GM19395 (cell line): ENCODE results near the gene ST3GAL5.

Source experiments
- ATAC-seq: cut with Tn5 transposase; IDR thresholded peaks from one replicate; pipeline ENCODE4 v1.9.1; 2021; ENCODE audit warnings: mild to moderate bottlenecking, moderate library complexity; ENCODE audit not compliant: unreplicated experiment

Gene ST3GAL5

DNA sequence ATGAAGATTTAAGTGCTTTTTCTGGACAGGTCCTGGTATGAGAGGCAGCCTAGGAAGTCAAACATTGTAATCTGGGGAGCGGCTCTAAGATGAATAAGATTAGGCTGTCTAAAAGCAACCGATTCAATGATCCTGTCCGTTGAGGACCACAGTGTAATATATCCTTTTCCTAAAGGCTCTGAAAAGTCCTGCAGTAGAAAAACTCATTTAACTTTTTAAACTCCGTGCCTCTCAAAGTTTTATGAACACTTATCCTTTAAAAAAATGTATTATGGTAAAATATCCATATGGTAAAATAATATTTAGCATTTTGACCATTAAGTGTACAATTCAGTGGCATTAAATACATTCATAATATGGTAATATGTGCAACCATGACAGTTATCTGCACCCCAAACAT is 95.2 kb downstream of the ST3GAL5 start:
- no peak for ATAC-seq

DNA sequence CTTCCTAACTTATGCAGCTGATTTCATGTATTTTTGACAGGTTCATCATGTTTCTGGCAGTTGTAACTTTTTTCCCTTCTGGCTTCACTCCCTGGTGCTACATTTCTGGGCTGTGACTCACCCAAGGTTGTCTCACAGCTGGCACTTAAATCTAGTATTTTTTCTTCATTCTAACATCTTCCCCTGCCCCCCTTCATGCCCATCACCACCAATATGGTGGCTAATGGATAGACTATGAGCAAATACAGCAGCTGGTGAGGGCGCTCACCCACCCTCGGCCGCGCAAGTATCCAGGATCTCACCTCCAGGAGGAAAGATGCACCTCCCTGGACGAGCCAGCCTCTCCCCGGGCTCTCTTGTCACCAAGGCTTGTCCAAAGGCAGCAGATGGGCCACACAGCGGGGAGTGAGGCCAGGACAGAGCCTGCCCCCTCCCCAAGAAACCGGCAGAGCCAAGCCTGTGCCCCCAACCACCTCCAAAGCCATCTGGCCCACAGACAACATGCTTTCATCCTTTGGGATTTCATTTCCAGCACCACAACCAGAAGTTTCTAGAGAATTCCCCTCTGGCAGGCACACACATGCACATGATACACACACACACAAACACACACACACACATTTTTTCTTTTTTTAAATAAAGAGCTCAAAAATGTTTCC is 95.9 kb downstream of the ST3GAL5 start:
- no peak for ATAC-seq

DNA sequence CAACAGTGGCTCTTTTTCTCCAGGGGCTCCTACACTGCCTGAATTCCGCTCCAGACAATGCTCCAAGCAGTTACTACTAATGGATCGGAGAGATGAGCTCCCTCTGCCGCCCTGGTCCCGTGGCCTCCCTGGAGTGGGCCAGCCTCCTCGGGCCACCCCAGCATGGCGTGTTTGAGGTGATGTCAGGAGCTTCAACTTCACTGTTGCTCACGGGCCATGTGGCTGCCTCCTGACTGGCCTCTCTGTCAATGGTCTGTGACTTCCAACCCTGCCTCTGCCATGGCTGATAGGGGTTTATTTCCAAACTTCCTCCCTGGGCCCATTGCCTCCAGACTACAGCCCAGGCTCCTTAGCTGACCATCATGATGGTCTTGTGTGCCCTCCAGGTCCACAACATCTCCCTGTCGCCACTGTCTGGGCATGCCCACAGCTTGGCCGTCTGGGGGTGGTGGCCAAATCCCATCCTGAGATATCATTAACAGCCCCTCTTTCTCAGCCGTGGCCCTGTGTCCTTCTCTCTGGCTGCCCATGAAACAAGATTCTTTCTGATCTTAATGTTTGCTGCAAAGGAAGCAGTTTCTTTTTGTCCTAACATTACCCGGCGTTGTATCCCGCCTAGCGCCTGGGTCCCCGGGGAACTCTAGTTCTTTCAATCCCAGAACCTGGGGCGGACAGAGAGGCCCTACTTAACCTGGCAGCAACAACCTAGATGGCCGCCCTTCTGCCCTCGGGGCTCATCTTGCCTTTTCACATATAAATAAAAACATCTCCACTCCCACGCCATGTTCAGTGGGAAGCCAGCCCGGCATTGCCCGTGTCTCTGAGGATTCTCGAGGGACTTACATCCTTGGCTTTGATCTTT is 96.9 kb downstream of the ST3GAL5 start:
- no peak for ATAC-seq

DNA sequence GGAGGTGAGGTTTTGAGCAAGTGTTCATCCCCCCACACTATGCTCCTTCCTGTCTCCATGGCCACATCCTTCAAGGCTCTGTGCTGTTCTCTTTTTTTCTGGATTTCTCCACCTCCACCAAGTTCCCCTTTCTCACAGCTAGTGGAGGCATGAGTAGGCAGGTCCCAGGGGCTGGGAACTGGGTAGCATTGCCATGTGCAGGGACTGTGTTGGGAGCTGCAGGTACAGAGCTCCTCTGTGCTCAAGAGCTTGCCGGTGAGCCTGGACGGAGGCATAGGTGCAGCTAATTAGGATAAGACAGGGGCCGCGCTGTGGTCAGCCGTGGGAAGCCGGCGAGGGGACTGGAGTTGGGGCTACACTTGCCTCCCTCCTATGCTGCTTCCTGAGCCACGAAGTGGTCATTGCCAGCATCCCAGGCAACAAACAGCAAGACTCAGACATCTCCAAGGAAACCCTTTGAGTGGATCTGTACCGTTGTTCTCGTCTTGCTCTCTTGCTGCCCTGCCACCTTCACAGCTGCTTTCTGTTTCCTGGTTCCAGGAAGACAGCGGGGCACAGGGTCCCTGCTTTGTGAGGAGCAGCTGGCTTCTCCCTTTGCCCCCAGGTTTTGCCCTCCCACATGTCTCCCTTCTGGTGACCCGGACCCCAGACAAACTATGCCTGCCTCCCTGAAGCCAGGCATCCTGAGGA is 98.1 kb downstream of the ST3GAL5 start:
- ATAC-seq, result no peak

DNA sequence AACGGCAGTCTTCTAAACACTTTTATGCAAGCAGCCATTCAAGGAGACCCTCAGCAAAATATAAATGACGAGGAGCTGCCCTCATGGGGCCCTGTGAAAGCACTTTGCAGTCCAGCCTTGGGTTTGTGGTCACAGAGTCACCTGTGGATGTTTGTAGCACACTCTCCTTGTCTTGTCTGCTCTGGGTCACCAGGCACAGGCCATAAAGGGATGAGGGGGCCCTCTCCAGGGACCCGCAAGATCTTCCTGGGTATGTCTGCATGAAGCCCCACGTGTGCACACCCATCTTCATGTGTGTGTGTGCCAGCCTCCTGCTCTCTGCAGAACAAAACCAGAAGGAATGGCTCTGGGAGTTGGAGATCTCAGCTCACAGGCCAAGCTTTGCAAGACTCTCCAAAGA is 98.8 kb downstream of the ST3GAL5 start:
- ATAC-seq, result no peak

DNA sequence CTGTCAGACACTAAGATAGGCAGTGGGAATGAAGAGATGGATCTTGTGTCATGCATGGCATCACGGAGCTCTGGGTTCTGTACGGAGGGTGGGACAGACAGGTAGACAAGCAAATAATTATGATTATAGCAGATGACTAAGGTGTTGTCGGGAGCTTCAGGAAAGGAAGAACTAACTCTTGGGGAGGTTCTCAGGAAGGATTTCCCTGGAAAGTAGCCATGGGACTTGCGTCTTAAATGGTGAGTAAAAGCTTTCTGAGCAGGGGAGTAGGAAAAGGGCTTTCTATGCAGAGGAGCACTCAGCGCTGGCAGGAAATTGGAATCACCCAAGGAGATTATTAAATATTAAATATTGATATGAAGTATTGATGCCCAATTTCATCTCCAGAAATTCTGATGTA is 99.5 kb downstream of the ST3GAL5 start:
- no peak for ATAC-seq

DNA sequence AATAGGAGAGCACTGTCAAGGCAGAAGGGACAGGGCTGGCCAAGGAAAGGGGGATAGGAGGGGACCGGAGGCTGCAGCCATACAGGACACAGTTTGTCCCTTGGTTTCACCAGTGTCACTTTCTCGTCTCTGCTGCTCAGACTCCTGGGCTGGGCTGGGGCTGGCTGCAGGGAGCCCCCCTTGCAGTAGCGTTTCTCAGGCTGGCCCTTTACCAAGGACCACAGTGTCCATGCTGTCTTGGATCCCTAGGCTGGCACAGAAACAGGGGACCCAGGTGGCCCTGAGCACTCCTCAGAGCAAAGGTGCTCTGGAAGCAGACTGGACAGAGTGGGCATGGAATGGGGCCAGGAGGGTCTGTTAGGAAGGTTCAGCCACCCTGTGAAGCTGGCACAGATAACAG is 100.2 kb downstream of the ST3GAL5 start:
- no peak for ATAC-seq

DNA sequence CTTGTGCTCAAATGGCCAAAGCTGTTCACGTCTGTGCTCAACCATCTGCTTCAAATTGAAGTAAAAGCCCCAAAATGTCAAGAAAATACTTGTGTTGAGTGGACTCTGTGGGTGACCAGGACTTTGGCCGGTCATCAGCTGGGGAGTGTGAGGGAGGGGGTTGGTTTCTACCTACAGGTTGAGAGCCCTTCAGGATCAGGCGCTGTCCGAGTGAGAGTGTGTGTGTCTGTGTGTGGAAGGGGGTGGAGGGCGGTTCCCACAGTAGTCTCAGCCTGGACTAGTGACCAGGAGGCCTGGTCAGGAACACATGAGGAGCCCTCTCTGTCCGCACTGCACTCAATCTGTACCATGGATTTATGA is 100.8 kb downstream of the ST3GAL5 start:
- ATAC-seq, result no peak

DNA sequence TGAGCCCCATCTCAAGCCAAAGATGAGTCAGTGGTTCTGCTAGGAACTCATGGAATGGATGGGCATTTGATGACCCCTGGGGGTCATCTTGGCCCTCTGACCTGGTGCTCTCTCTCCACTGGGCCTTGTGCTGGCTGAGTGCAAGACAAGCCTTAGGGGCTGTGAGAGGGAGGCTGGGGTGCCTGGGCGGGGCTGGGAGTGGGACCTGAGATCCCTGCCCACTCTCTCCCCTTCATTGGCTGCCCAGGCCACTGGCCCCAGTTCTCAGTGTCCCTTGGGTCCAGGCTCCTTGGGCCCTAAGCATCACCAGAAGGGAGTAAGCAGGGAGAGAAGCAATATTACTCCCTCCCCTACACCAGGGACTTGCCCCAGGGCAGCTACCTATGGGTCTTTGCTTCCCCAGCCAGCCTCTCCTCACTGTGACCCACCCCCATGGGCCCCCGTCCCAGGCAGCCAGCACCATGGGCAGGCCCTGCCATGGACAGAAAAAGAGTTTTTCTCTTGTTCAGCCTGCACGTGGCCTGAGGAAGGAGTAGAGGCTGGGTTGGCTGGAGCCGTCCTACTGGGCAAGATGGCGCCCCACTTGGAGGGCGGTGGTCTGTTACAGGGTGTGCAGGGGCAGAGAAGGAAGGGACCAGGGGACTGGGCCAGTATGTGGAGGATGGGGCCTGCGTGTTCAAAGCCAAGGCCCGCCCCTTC is 101.4 kb downstream of the ST3GAL5 start:
- ATAC-seq, result no peak
